Measurements from ENCODE around the gene CACNA1H.

CACNA1H gene

DNA sequence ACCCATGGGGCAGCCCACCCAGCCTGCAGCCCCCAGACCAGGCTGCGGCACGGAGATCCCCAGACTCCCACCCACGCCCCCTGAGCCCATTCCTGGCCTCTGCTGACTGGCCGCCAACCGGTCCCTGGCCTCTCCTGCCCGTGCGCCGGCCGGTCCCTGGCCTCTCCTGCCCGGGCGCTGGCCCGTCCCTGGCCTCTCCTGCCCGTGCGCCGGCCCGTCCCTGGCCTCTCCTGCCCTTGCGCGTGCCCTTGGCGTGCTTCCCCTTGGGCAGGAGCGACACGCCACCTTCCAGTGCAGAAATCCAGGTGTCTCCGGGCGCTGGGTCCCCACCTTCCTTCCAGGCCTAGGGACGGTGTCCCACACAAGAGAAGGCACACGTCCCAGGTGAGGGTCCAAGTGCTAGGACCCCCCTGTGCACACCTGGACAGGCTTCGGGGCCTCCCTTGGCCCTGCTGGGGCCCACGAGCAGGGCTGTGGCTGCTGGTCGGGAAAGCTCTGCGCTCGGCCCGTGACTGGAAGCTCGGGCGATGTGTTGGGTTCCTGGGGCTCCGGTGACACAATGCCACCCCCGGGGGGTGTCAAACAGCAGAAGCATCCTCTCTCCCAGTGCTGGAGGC lies 21.4 kb upstream of the CACNA1H start:
- TF ChIP-seq, protein P1, sequence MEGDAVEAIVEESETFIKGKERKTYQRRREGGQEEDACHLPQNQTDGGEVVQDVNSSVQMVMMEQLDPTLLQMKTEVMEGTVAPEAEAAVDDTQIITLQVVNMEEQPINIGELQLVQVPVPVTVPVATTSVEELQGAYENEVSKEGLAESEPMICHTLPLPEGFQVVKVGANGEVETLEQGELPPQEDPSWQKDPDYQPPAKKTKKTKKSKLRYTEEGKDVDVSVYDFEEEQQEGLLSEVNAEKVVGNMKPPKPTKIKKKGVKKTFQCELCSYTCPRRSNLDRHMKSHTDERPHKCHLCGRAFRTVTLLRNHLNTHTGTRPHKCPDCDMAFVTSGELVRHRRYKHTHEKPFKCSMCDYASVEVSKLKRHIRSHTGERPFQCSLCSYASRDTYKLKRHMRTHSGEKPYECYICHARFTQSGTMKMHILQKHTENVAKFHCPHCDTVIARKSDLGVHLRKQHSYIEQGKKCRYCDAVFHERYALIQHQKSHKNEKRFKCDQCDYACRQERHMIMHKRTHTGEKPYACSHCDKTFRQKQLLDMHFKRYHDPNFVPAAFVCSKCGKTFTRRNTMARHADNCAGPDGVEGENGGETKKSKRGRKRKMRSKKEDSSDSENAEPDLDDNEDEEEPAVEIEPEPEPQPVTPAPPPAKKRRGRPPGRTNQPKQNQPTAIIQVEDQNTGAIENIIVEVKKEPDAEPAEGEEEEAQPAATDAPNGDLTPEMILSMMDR (IDR thresholded peaks at IDR 0.05; ENCODE audit: low read depth, low read length, missing control alignments): no peak
- no peak overlapping the region for H3K4me3 ChIP-seq (replicated peaks; ENCODE audit: low read depth, low read length)
- DNase-seq (ENCODE audit: extremely low read depth, low read depth): no peak

DNA sequence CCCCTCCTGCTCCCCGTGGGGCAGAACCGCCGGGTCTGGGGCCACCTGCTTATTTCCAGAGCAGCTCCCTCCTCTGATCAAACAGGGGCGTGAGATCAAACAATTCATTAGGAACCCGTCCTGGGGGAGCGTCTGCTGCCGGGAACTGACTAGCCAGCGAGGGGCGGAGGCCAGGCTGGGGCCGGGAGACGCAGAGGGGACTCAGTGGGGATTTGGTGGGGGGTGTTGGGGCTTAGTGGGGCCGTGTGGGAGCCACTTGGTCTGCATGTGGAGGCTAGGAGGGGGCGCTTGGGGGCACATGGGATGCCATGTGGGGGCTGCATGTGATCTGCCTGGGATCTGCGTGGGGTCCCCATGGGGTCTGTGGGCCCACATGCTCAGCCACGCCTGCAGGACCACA lies 20.5 kb upstream of the CACNA1H start:
- H3K4me3 ChIP-seq (replicated peaks; ENCODE audit: low read depth, low read length): no peak overlapping the region
- TF ChIP-seq, protein P1 (IDR thresholded peaks at IDR 0.05; ENCODE audit: low read depth, low read length, missing control alignments): no peak
- DNase-seq (ENCODE audit: extremely low read depth, low read depth): no peak

DNA sequence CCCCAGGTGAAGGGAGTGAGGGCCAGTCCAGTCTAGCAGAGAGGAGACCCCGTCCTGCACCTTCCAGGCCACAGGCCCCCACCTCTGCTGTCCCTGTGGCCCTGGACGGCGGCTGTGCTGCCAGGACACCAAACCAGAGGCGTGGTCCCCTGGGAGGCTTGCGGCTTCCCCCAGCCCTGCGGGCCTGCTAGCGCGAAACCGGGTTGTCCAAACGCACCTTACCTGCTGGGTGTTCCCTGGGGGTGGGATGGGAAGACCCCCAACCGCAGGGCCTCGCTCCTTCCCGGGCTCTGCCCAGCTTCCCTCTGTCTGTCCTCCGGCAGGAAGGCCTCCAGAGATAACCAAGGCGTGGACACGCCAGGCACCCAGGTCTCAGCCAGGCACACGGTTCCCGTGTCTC lies 19.6 kb upstream of the CACNA1H start:
- TF ChIP-seq, protein P1 (IDR thresholded peaks at IDR 0.05; ENCODE audit: low read depth, low read length, missing control alignments): no peak
- no peak for DNase-seq (ENCODE audit: extremely low read depth, low read depth)

DNA sequence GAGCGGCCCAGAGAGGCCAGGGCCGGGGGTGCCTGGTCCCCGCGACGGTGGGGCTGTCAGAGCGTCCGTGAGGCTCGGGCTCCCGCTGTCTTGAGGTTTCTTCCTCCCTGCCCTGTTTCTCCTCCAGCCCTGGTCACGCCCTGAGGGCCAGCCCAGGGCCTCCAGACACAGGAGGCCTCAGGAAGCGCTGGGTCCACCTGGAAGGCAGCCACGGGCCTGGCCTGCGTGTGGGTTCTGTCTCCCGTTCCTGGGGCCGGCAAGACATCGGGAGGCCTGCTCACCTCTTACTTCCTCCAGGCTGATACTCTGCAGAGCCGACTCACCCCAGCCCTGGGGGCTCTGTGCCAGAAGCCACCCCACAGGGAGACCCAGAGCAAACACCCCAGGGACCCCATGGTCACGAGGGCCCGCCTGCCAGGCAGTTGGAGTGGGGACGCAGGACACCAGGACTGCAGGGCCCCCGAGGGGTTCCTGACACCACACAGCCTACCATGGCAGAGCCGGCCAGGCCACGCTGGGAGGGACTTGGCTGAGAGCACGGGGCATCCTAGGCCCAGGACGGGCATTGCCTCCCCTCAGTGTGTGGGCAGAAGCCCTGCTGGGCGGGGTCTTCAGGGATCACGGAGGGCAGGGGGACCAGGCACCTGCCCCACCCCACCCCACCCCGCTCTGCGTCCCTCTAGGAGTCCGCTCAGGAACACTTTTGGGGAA lies 18.9 kb upstream of the CACNA1H start:
- no peak overlapping the region for H3K4me3 ChIP-seq (replicated peaks; ENCODE audit: low read depth, low read length)
- DNase-seq (ENCODE audit: extremely low read depth, low read depth): no peak
- TF ChIP-seq, protein P1 (IDR thresholded peaks at IDR 0.05; ENCODE audit: low read depth, low read length, missing control alignments): no peak

More for the DNA sequence above, 19.6 kb upstream of the CACNA1H start:
- no peak overlapping the region for H3K4me3 ChIP-seq (replicated peaks; ENCODE audit: low read depth, low read length)

DNA sequence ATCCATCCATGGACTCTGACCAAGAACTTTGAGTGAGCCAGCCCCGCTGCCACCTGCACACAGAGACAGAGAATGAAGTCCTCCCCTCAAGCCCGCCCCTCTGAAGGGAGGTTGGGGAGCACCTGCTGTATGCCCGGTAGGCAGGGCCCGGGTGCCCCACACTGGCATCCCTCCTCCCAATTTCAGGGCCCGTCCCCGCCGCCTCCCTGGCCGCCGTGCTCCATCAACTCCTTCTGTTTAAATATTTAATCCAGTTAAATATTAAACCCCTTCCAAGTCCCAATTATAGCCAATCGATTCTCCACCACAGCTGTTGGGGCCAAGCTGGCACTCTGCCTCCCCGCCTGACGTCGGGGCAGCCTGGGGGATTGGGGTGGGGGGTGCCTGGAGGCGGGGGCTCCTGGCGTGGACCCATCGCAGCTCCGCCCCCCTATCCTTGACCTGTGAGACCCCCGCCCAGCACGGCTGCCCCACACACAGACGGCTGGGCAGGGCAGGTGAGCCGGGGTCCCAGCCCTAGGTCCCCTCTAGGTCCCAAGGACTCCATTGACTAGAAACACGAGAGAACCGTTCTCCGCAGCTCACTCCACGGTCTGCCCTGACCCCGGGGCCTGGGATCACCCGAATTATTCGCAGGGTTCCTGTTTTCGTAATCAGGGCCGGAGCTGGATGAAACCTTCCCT lies 18.0 kb upstream of the CACNA1H start:
- TF ChIP-seq, protein P1 (IDR thresholded peaks at IDR 0.05; ENCODE audit: low read depth, low read length, missing control alignments): no peak
- H3K4me3 ChIP-seq (replicated peaks; ENCODE audit: low read depth, low read length): no peak overlapping the region
- DNase-seq (ENCODE audit: extremely low read depth, low read depth): no peak

DNA sequence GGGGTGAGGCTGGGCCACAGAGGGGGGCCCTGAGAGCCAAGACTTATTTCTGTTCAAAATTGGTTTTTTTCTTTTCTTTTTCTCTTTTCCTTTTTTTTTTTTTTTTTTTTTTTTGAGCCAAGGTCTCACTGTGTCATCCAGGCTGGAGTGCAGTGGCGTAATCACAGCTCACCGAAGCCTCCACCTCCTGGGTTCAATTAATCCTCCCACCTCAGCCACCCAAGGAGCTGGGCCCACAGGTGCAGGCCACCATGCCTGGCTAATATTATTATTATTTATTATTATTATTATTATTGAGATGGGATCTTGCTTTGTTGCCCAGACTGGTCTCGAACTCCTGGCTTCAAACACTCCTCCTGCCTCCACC lies 17.5 kb upstream of the CACNA1H start:
- H3K4me3 ChIP-seq (replicated peaks; ENCODE audit: low read depth, low read length): no peak overlapping the region
- TF ChIP-seq, protein P1 (IDR thresholded peaks at IDR 0.05; ENCODE audit: low read depth, low read length, missing control alignments): no peak
- no peak for DNase-seq (ENCODE audit: extremely low read depth, low read depth)

Data from HFF-Myc (cell line).